SU-DHL-6 (cell line): ENCODE measurements around the gene TRIM2.

ENCODE experiments used
- CTCF ChIP-seq: fragments of 200-600 bp; sonication (generic); IDR thresholded peaks from one replicate; pipeline ENCODE4 v1.5.1; 2017; ENCODE audit warnings: antibody characterized with exemption, mild to moderate bottlenecking, low read length, moderate library complexity; ENCODE audit not compliant: insufficient read depth, poor library complexity, severe bottlenecking
- EZH2phosphoT487 ChIP-seq: fragments of 200-600 bp; sonication (generic), shearing (Covaris generic); conservative IDR thresholded peaks from 2 replicates; pipeline ENCODE4 v1.6.1; 2018; ENCODE audit warnings: mild to moderate bottlenecking, antibody characterized with exemption, low read length, moderate library complexity, mixed read lengths

GRCh38 chr4:153169776-153170175, 34.5 kb upstream of the TRIM2 start:
- no peak for TF ChIP-seq CTCF
- TF ChIP-seq EZH2phosphoT487: no peak
